ENCODE data around the gene MNAT1.
"Not testable (repeated sequence)": the region's sequence is repeated elsewhere in the genome, so short reads cannot be mapped to it uniquely, and the experiment has no call there.

DNA sequence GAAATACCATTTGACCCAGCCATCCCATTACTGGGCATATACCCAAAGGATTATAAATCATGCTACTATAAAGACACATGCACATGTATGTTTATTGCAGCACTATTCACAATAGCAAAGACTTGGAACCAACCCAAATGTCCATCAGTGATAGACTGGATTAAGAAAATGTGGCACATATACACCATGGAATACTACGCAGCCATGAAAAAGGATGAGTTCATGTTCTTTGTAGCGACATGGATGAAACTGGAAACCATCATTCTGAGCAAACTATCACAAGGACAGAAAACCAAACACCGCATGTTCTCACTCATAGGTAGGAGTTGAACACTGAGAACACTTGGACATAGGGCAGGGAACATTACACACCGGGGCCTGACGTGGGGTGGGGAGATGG, 3.3 kb upstream of the MNAT1 start:
- TF ChIP-seq, protein P1, sequence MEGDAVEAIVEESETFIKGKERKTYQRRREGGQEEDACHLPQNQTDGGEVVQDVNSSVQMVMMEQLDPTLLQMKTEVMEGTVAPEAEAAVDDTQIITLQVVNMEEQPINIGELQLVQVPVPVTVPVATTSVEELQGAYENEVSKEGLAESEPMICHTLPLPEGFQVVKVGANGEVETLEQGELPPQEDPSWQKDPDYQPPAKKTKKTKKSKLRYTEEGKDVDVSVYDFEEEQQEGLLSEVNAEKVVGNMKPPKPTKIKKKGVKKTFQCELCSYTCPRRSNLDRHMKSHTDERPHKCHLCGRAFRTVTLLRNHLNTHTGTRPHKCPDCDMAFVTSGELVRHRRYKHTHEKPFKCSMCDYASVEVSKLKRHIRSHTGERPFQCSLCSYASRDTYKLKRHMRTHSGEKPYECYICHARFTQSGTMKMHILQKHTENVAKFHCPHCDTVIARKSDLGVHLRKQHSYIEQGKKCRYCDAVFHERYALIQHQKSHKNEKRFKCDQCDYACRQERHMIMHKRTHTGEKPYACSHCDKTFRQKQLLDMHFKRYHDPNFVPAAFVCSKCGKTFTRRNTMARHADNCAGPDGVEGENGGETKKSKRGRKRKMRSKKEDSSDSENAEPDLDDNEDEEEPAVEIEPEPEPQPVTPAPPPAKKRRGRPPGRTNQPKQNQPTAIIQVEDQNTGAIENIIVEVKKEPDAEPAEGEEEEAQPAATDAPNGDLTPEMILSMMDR (IDR thresholded peaks at IDR 0.05), result not testable (repeated sequence)
- not testable (repeated sequence) for TF ChIP-seq EP300, POLR2A (IDR thresholded peaks at IDR 0.05)

Measured in tibial nerve (tissue), 4 donors.